ENCODE data around the gene GRID1.

- TF ChIP-seq, protein P1, sequence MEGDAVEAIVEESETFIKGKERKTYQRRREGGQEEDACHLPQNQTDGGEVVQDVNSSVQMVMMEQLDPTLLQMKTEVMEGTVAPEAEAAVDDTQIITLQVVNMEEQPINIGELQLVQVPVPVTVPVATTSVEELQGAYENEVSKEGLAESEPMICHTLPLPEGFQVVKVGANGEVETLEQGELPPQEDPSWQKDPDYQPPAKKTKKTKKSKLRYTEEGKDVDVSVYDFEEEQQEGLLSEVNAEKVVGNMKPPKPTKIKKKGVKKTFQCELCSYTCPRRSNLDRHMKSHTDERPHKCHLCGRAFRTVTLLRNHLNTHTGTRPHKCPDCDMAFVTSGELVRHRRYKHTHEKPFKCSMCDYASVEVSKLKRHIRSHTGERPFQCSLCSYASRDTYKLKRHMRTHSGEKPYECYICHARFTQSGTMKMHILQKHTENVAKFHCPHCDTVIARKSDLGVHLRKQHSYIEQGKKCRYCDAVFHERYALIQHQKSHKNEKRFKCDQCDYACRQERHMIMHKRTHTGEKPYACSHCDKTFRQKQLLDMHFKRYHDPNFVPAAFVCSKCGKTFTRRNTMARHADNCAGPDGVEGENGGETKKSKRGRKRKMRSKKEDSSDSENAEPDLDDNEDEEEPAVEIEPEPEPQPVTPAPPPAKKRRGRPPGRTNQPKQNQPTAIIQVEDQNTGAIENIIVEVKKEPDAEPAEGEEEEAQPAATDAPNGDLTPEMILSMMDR (conservative IDR thresholded peaks at IDR 0.05), result no peak
- no peak for TF ChIP-seq EZH2 (IDR thresholded peaks at IDR 0.05; ENCODE audit: low read depth)
These were observed 137.2 kb downstream of the GRID1 start for GRCh38 chr10:86229376-86229775.
